ENCODE data around the gene SLC30A10. TPM values are rescaled to one million over a fixed set of nuclear protein-coding genes. Genes with fewer than 3 reads are reported as not detected.
"Not testable (repeated sequence)": the region's sequence is repeated elsewhere in the genome, so short reads cannot be mapped to it uniquely, and the experiment has no call there.

SLC30A10 gene
- polyA plus RNA-seq, 2 of the 4 experiments (the other 2 are of a cell fraction) = 0.03 to 0.04 TPM

- TF ChIP-seq CHD4 (IDR thresholded peaks at IDR 0.05; ENCODE audit: borderline replicate concordance) = no peak
- TF ChIP-seq SREBF2 (IDR thresholded peaks at IDR 0.05) = no peak
- TF ChIP-seq, protein P1, sequence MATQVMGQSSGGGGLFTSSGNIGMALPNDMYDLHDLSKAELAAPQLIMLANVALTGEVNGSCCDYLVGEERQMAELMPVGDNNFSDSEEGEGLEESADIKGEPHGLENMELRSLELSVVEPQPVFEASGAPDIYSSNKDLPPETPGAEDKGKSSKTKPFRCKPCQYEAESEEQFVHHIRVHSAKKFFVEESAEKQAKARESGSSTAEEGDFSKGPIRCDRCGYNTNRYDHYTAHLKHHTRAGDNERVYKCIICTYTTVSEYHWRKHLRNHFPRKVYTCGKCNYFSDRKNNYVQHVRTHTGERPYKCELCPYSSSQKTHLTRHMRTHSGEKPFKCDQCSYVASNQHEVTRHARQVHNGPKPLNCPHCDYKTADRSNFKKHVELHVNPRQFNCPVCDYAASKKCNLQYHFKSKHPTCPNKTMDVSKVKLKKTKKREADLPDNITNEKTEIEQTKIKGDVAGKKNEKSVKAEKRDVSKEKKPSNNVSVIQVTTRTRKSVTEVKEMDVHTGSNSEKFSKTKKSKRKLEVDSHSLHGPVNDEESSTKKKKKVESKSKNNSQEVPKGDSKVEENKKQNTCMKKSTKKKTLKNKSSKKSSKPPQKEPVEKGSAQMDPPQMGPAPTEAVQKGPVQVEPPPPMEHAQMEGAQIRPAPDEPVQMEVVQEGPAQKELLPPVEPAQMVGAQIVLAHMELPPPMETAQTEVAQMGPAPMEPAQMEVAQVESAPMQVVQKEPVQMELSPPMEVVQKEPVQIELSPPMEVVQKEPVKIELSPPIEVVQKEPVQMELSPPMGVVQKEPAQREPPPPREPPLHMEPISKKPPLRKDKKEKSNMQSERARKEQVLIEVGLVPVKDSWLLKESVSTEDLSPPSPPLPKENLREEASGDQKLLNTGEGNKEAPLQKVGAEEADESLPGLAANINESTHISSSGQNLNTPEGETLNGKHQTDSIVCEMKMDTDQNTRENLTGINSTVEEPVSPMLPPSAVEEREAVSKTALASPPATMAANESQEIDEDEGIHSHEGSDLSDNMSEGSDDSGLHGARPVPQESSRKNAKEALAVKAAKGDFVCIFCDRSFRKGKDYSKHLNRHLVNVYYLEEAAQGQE (IDR thresholded peaks at IDR 0.05) = no peak
- TF ChIP-seq ZNF302 (CRISPR knock-in tag; IDR thresholded peaks at IDR 0.05) = no peak
- TF ChIP-seq RAD21 (conservative IDR thresholded peaks at IDR 0.05 in 1 of 2, IDR thresholded peaks at IDR 0.05 in 1 of 2) = no peak
- TF ChIP-seq MAZ (IDR thresholded peaks at IDR 0.05; ENCODE audit: borderline replicate concordance, low read depth, low read length) = no peak
- TF ChIP-seq, protein P2, sequence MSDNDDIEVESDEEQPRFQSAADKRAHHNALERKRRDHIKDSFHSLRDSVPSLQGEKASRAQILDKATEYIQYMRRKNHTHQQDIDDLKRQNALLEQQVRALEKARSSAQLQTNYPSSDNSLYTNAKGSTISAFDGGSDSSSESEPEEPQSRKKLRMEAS (IDR thresholded peaks at IDR 0.05) = no peak
- no peak for TF ChIP-seq TFCP2L1 (CRISPR knock-in tag; IDR thresholded peaks at IDR 0.05)
- no peak for TF ChIP-seq RARB (CRISPR knock-in tag; IDR thresholded peaks at IDR 0.05)
- TF ChIP-seq, protein P3, sequence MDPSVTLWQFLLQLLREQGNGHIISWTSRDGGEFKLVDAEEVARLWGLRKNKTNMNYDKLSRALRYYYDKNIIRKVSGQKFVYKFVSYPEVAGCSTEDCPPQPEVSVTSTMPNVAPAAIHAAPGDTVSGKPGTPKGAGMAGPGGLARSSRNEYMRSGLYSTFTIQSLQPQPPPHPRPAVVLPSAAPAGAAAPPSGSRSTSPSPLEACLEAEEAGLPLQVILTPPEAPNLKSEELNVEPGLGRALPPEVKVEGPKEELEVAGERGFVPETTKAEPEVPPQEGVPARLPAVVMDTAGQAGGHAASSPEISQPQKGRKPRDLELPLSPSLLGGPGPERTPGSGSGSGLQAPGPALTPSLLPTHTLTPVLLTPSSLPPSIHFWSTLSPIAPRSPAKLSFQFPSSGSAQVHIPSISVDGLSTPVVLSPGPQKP (IDR thresholded peaks at IDR 0.05; ENCODE audit: low read depth, low read length) = no peak
- no peak for TF ChIP-seq HOXB13 (CRISPR knock-in tag; IDR thresholded peaks at IDR 0.05; ENCODE audit: low read depth)
- TF ChIP-seq HOXA7 (CRISPR knock-in tag; IDR thresholded peaks at IDR 0.05) = no peak
- TF ChIP-seq HEYL (CRISPR knock-in tag; IDR thresholded peaks at IDR 0.05) = no peak
- TF ChIP-seq ZC3H11A (IDR thresholded peaks at IDR 0.05) = no peak
- H3K27ac ChIP-seq = no peak overlapping the region
- H3K4me3 ChIP-seq = no peak overlapping the region
- ATAC-seq = no peak
- H3K9me3 ChIP-seq = no peaks in the 10 kb centered on the region
- no peaks in the 10 kb centered on the region for H3K4me1 ChIP-seq
- no peak overlapping the region for H3K4me2 ChIP-seq
- FAIRE-seq = no peak
- ChIA-PET POLR2A (no interaction called here), CTCF (interaction anchor here (1.4 to 1.5 kb wide), 2 partner anchors 9 to 12 kb away, joined by 3 to 4 read pairs; no protein-coding TSS in a partner anchor)
- WGBS (ENCODE audit: missing lambda C conversion rate) = 32% methylated on average over 1 of the region's 1 CpG
- DNase-seq (ENCODE audit: low read depth in 1 of 2, low spot score in 1 of 2) = no peak
Measured at GRCh38 chr1:219907772-219908070, 20.6 kb downstream of the SLC30A10 start.

DNA sequence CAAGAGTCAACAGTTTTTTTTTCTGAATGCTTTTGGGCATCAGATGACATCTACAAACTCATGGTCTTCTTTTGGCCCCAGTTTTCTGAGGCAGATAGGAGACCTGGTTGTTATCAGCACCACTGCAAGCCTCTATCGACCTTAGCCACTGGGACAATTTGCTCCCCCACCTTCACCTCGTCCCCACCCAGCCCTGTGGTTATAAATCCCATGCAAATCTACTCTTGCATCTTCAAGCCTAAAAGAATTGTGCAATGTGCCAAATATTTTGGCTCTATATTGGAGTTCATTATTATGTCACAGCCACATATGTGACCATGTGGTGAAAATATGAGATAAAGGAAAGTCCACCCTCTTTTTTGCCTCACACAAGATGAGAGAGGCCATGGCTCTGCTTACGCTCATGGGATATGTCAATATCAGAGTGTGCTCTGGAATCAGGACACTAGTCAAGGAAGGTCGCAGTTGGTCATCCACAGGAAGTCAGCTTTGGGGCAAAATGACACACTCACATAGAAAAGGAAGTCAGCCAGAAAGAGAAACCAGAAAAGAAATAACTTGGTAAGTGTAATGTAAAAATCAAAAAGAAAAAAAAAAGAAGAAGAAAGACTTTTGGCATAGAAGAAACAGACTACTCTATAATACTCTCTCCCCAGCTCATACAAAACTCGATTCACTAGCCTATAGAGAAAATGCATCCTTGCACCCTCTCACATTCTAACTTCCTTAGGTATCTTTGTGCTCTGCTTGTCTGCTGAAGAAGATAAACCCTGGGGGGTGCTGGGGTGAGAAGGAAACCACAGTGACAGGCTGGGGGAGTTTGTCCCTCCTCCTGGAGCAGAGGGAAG lies 21.2 kb downstream of the SLC30A10 start:
- no peak overlapping the region for H3K4me2 ChIP-seq
- no peak overlapping the region for H3K27ac ChIP-seq
- 23% methylated on average over 5 of the region's 5 CpGs for WGBS (ENCODE audit: missing lambda C conversion rate)
- no peaks in the 10 kb centered on the region for H3K9me3 ChIP-seq
- CTCF ChIA-PET = interaction anchor here (1.4 to 1.5 kb wide), 2 partner anchors 9 to 13 kb away, joined by 3 to 4 read pairs; no protein-coding TSS in a partner anchor
- ATAC-seq = no peak
- no peak for FAIRE-seq
- no peak for DNase-seq (ENCODE audit: low read depth in 1 of 2, low spot score in 1 of 2)
- TF ChIP-seq, protein P4, sequence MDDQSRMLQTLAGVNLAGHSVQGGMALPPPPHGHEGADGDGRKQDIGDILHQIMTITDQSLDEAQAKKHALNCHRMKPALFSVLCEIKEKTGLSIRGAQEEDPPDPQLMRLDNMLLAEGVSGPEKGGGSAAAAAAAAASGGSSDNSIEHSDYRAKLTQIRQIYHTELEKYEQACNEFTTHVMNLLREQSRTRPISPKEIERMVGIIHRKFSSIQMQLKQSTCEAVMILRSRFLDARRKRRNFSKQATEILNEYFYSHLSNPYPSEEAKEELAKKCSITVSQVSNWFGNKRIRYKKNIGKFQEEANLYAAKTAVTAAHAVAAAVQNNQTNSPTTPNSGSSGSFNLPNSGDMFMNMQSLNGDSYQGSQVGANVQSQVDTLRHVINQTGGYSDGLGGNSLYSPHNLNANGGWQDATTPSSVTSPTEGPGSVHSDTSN (IDR thresholded peaks at IDR 0.05) = no peak
- POLR2A ChIA-PET = no interaction called here
- no peaks in the 10 kb centered on the region for H3K4me1 ChIP-seq
- H3K4me3 ChIP-seq = no peak overlapping the region

DNA sequence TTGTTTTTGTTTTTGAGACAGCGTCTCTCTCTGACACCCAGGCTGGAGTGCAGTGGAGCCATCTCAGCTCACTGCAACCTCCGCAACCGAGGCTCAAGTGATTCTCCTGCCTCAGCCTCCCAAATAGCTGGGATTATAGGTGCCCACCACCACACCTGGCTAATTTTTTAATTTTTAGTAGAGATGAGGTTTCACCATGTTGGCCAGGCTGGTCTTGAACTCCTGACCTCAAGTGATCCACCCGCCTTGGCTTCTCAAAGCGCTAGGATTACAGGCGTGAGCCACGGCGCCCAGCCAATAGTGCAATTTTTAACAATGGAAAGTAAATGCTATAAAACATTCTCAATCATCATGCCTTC lies 21.8 kb downstream of the SLC30A10 start:
- ATAC-seq; H3K4me2 ChIP-seq; DNase-seq (ENCODE audit: low read depth in 1 of 2, low spot score in 1 of 2); H3K4me1 ChIP-seq; H3K9me3 ChIP-seq; H3K4me3 ChIP-seq; H3K27ac ChIP-seq; POLR2A ChIA-PET; FAIRE-seq: not testable (repeated sequence)
- CTCF ChIA-PET = interaction anchor here (1.4 kb wide), 1 partner anchor 10 kb away, joined by 4 read pairs; no protein-coding TSS in a partner anchor
- WGBS (ENCODE audit: missing lambda C conversion rate) = 82% methylated on average over 8 of the region's 8 CpGs

All from A549 (cell line).